Astrocyte (in vitro differentiated cells and primary cell): Measurements from ENCODE around the gene IFNA6. TPM values are rescaled to one million over a fixed set of nuclear protein-coding genes. Genes with fewer than 3 reads are reported as not detected.

Experiments used
- DNase-seq: peaks from one replicate; pipeline ENCODE4 v3.0.0-alpha.2; 2010; ENCODE audit warnings: low read depth
- FAIRE-seq: peaks from 2 replicates; lab custom pipeline; 2011; peaks lifted over from hg19 to GRCh38; lab: Jason Lieb, UNC
- H2AFZ ChIP-seq: 2 replicates; pipeline ENCODE4 v1.6.0; 2012; ENCODE audit warnings: low read depth, low read length, inconsistent platforms
- H3K27ac ChIP-seq: 2 replicates; pipeline ENCODE4 v1.5.1; 2011; ENCODE audit warnings: low read depth, low read length, inconsistent platforms
- H3K27me3 ChIP-seq: 2 replicates; pipeline ENCODE4 v1.6.0; 2011; ENCODE audit warnings: low read length, inconsistent platforms; ENCODE audit not compliant: insufficient read depth
- H3K36me3 ChIP-seq: 2 replicates; pipeline ENCODE4 v1.5.1; 2011; ENCODE audit warnings: low read length, inconsistent platforms; ENCODE audit not compliant: insufficient read depth
- H3K4me1 ChIP-seq: 2 replicates; pipeline ENCODE4 v1.5.1; 2011; ENCODE audit warnings: low read length, inconsistent platforms; ENCODE audit not compliant: insufficient read depth
- H3K4me2 ChIP-seq: 2 replicates; pipeline ENCODE4 v1.6.0; 2012; ENCODE audit warnings: low read length, inconsistent platforms
- H3K4me3 ChIP-seq: 2 replicates; pipeline ENCODE4 v1.5.1; 2011; ENCODE audit warnings: low read depth, mild to moderate bottlenecking, low read length, inconsistent platforms; ENCODE audit not compliant: insufficient read depth
- H3K79me2 ChIP-seq: 2 replicates; pipeline ENCODE4 v1.6.0; 2012; ENCODE audit warnings: mild to moderate bottlenecking, low read length, inconsistent platforms; ENCODE audit not compliant: insufficient read depth
- H3K9ac ChIP-seq: 2 replicates; pipeline ENCODE4 v1.6.0; 2012; ENCODE audit warnings: mild to moderate bottlenecking, low read length, inconsistent platforms
- H3K9me3 ChIP-seq: 2 replicates; pipeline ENCODE4 v1.5.1; 2012; ENCODE audit warnings: low read depth, mild to moderate bottlenecking, low read length, inconsistent platforms; ENCODE audit not compliant: insufficient read depth
- H4K20me1 ChIP-seq: 2 replicates; pipeline ENCODE4 v1.6.0; 2012; ENCODE audit warnings: low read length, inconsistent platforms; ENCODE audit not compliant: insufficient read depth
- H3K27ac Mint-ChIP-seq: one replicate; pipeline ENCODE4 v1.8.0; 2021; ENCODE audit warnings: mild to moderate bottlenecking, mixed read lengths; ENCODE audit not compliant: unreplicated experiment
- H3K27me3 Mint-ChIP-seq: one replicate; pipeline ENCODE4 v1.8.0; 2021; ENCODE audit warnings: low read depth, mixed read lengths; ENCODE audit not compliant: unreplicated experiment
- H3K36me3 Mint-ChIP-seq: one replicate; pipeline ENCODE4 v1.8.0; 2021; ENCODE audit warnings: low read depth, mixed read lengths; ENCODE audit not compliant: unreplicated experiment
- H3K4me1 Mint-ChIP-seq: one replicate; pipeline ENCODE4 v1.8.0; 2021; ENCODE audit warnings: low read depth, mixed read lengths; ENCODE audit not compliant: unreplicated experiment
- H3K4me3 Mint-ChIP-seq: one replicate; pipeline ENCODE4 v1.8.0; 2021; ENCODE audit warnings: mild to moderate bottlenecking, moderate library complexity, mixed read lengths; ENCODE audit not compliant: unreplicated experiment
- H3K9me3 Mint-ChIP-seq: one replicate; pipeline ENCODE4 v1.8.0; 2021; ENCODE audit warnings: mild to moderate bottlenecking, mixed read lengths; ENCODE audit not compliant: unreplicated experiment
- EZH2 ChIP-seq: IDR thresholded peaks from 2 replicates; pipeline ENCODE4 v1.6.1; 2012; ENCODE audit warnings: mild to moderate bottlenecking, low read length, inconsistent platforms; ENCODE audit not compliant: insufficient read depth
- total RNA-seq: library from RNA; stranded (reverse); gene quantifications from 2 replicates; pipeline ENCODE4 v1.2.1, GENCODE V29; 2021
- TF ChIP-seq, protein P1 (sequence below): IDR thresholded peaks from 2 replicates; pipeline ENCODE4 v1.5.1; 2011; ENCODE audit warnings: low read depth, mild to moderate bottlenecking, inconsistent platforms, low read length, moderate library complexity; ENCODE audit not compliant: insufficient read depth

IFNA6 gene
- total RNA-seq, 1 donor from 2014 or later, result not detected

DNA sequence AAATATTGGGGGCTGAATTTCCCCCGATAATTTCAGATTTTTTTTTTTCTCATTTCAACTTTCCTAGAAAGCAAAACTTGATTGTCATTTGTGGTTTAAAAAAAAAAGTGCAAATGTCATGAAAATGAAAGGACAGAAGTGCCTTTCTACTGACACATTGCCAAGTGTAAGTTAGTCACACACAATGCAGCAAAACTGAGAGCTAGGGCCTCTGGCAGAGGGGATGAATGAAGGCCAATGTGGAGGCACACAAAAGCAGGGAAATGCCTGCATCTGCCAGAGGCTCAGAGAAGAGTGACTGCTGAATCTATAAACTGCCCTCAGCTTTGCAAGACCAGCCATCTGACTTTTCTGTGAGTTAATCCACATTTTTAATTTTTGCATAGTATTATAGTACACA lies 38.8 kb downstream of the IFNA6 start:
- H3K27me3 ChIP-seq, result peaks cover 2% of the 10 kb centered on the region
- H3K4me3 Mint-ChIP-seq, result no peak overlapping the region

DNA sequence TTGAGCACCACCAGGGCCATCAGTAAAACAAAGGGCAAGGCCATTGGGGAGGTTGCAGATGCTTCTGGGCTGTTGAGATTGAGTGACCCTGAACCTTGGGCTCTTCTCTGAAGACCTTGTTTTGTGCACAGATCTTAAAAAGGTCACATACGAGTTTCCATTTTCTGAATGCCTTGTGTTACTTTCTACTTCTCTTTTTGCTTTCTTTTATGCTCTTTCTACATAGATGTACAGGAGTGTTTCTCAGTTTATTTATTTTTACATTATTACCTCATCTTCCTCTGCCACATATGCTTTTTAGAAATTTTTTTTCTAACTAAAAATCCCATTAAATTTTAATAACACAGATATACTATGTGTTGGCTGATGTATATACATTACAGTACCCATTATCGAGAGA lies 45.5 kb downstream of the IFNA6 start, which contains the start of gene IFNA5:
TSS of gene IFNA5 (minus strand) at position 101 of the 400 bp plus-strand sequence. CDS start at position 44, 57 bp downstream.
- Mint-ChIP-seq H3K4me3 (no peak within 1 kb of the TSS), H3K4me1 (no peaks in the 10 kb centered on the region), H3K36me3 (no peaks in the 10 kb centered on the region), H3K9me3 (peaks cover 4% of the 10 kb centered on the region), H3K27me3 (peaks cover 15% of the 10 kb centered on the region), H3K27ac (no peak within 1 kb of the TSS)
- no peaks in the 10 kb centered on the region for H3K9me3 ChIP-seq
- no peak within 1 kb of the TSS for H2AFZ ChIP-seq
- FAIRE-seq, result no peak
- H3K79me2 ChIP-seq, result no peaks in the 10 kb centered on the region
- H3K27ac ChIP-seq, result no peak within 1 kb of the TSS
- H3K36me3 ChIP-seq, result no peaks in the 10 kb centered on the region
- no peak within 1 kb of the TSS for H3K4me3 ChIP-seq
- DNase-seq, result no peak
- TF ChIP-seq, protein P1, sequence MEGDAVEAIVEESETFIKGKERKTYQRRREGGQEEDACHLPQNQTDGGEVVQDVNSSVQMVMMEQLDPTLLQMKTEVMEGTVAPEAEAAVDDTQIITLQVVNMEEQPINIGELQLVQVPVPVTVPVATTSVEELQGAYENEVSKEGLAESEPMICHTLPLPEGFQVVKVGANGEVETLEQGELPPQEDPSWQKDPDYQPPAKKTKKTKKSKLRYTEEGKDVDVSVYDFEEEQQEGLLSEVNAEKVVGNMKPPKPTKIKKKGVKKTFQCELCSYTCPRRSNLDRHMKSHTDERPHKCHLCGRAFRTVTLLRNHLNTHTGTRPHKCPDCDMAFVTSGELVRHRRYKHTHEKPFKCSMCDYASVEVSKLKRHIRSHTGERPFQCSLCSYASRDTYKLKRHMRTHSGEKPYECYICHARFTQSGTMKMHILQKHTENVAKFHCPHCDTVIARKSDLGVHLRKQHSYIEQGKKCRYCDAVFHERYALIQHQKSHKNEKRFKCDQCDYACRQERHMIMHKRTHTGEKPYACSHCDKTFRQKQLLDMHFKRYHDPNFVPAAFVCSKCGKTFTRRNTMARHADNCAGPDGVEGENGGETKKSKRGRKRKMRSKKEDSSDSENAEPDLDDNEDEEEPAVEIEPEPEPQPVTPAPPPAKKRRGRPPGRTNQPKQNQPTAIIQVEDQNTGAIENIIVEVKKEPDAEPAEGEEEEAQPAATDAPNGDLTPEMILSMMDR, result no peak
- no peak for TF ChIP-seq EZH2
- peaks cover 10% of the 10 kb centered on the region for H3K27me3 ChIP-seq
- no peaks in the 10 kb centered on the region for H3K4me1 ChIP-seq
- no peaks in the 10 kb centered on the region for H4K20me1 ChIP-seq
- H3K9ac ChIP-seq, result no peak within 1 kb of the TSS
- no peak within 1 kb of the TSS for H3K4me2 ChIP-seq

More for the DNA sequence above, 38.8 kb downstream of the IFNA6 start:
- Histone ChIP-seq H3K4me2 (no peak overlapping the region), H3K36me3 (no peaks in the 10 kb centered on the region), H3K4me3 (no peak overlapping the region), H3K9me3 (no peaks in the 10 kb centered on the region), H3K79me2 (no peaks in the 10 kb centered on the region), H4K20me1 (no peaks in the 10 kb centered on the region), H3K9ac (no peak overlapping the region), H2AFZ (no peak overlapping the region), H3K27ac (no peak overlapping the region), H3K4me1 (no peaks in the 10 kb centered on the region)
- H3K9me3 Mint-ChIP-seq, result peaks cover 5% of the 10 kb centered on the region
- no peak for DNase-seq
- H3K27ac Mint-ChIP-seq, result no peak overlapping the region
- H3K4me1 Mint-ChIP-seq, result no peaks in the 10 kb centered on the region
- peaks cover 13% of the 10 kb centered on the region for H3K27me3 Mint-ChIP-seq
- no peak for TF ChIP-seq EZH2
- H3K36me3 Mint-ChIP-seq, result no peaks in the 10 kb centered on the region
- FAIRE-seq, result no peak

Other genes with a start within 250 kb of the IFNA6 start
- not detected in 2 replicates for gene IFNW1, start 209.1 kb downstream of the IFNA6 start, total RNA-seq
- not detected in 2 replicates for gene IFNA21, start 184.2 kb downstream of the IFNA6 start, total RNA-seq
- gene IFNA4, start 163.3 kb downstream of the IFNA6 start, total RNA-seq, result not detected in 2 replicates
- gene IFNA7, start 148.7 kb downstream of the IFNA6 start, total RNA-seq, result not detected in 2 replicates
- gene IFNA10, start 143.7 kb downstream of the IFNA6 start, total RNA-seq, result not detected in 2 replicates
- not detected in 2 replicates for gene IFNA16, start 133.6 kb downstream of the IFNA6 start, total RNA-seq
- gene IFNA17, start 122.7 kb downstream of the IFNA6 start, total RNA-seq, result not detected in 2 replicates
- gene IFNA14, start 110.9 kb downstream of the IFNA6 start, total RNA-seq, result not detected in 2 replicates
- gene IFNA5, start 45.6 kb downstream of the IFNA6 start, total RNA-seq, result not detected in 2 replicates
- 30.3 and 30.4 TPM in 2 replicates for gene KLHL9, start 15.5 kb downstream of the IFNA6 start, total RNA-seq
- gene IFNA13, start 17.2 kb upstream of the IFNA6 start, total RNA-seq, result not detected in 2 replicates
- gene IFNA2, start 34.5 kb upstream of the IFNA6 start, total RNA-seq, result not detected in 2 replicates
- gene IFNA8, start 58.2 kb upstream of the IFNA6 start, total RNA-seq, result not detected in 2 replicates
- gene IFNA1, start 89.6 kb upstream of the IFNA6 start, total RNA-seq, result not detected in 2 replicates
- 0.26 and 0.57 TPM in 2 replicates for gene IFNE, start 131.4 kb upstream of the IFNA6 start, total RNA-seq